K562 (cell line): ENCODE data around the gene SMCO4. TPM values are rescaled to one million over a fixed set of nuclear protein-coding genes. Genes with fewer than 3 reads are reported as not detected.

Experiments
- ATAC-seq: fragments of 200-7000 bp; cut with Tn5 transposase; 3 replicates; pipeline ENCODE4 v1.9.1; 2020; ENCODE audit warnings: moderate library complexity
- BruUV-seq: library from RNA; stranded (reverse); fragments of 400-500 nt; replicated peaks from 2 replicates; lab custom pipeline; 2021; lab: Mats Ljungman, UMichigan
- CTCF ChIA-PET: fragments of 300-600 bp; formaldehyde crosslinking; extraction: SDS; loops from one replicate; lab custom pipeline; 2021; ENCODE audit warnings: low intra/inter-chr PET ratio; lab: Yijun Ruan, JAX
- POLR2A ChIA-PET: fragments of 300-600, 350-650 bp; sonication (Branson Sonifier 250); formaldehyde crosslinking; extraction: SDS; loops from one replicate; lab custom pipeline; 2021; ENCODE audit warnings: antibody characterized with exemption, inconsistent platforms; lab: Yijun Ruan, JAX
- DNase-seq, 4 experiments: peaks; one replicate each; pipeline versions ENCODE4 v3.0.0 to v3.0.0-alpha.2; 2011 to 2018; ENCODE audit warnings: low spot score in 3 of 4, mixed read lengths in 3 of 4; ENCODE audit errors: extremely low read depth in 1 of 4
- FAIRE-seq: peaks from 2 replicates; lab custom pipeline; 2011; peaks lifted over from hg19 to GRCh38; lab: Jason Lieb, UNC
- H2AFZ ChIP-seq: 2 replicates; pipeline ENCODE4 v1.6.0; 2011; ENCODE audit warnings: low read depth, low read length, control low read depth, inconsistent platforms
- H3K27ac ChIP-seq: fragments of 200-600 bp; 3 replicates; pipeline ENCODE4 v1.8.0; 2011; ENCODE audit warnings: low read depth, mild to moderate bottlenecking, control low read depth, inconsistent platforms, low read length, moderate library complexity, mixed read lengths; ENCODE audit errors: extremely low read depth
- H3K27me3 ChIP-seq, 2 experiments: fragments of 300-600 bp in 1 of 2; 2 replicates in 1 of 2; 3 replicates in 1 of 2; pipeline versions ENCODE4 v1.6.0 to v1.8.0; 2011; ENCODE audit warnings: inconsistent platforms in 2 of 2, low read length in 2 of 2, mild to moderate bottlenecking in 1 of 2, mixed read lengths in 1 of 2, moderate library complexity in 1 of 2; ENCODE audit not compliant: control insufficient read depth in 2 of 2, insufficient read depth in 2 of 2
- H3K36me3 ChIP-seq: fragments of 300-600 bp; 3 replicates; pipeline ENCODE4 v1.8.0; 2011; ENCODE audit warnings: mild to moderate bottlenecking, low read length, inconsistent platforms; ENCODE audit not compliant: control insufficient read depth, insufficient read depth
- H3K4me1 ChIP-seq, 2 experiments: fragments of 200-600 bp in 1 of 2; replicated peaks in 1 of 2; 2 replicates in 1 of 2; 3 replicates in 1 of 2; pipeline versions ENCODE4 v1.5.1 to v1.8.0; 2011; ENCODE audit warnings: inconsistent platforms in 2 of 2, low read length in 2 of 2, mild to moderate bottlenecking in 1 of 2, mixed read lengths in 1 of 2, moderate library complexity in 1 of 2; ENCODE audit not compliant: control insufficient read depth in 2 of 2, insufficient read depth in 2 of 2
- H3K4me2 ChIP-seq: 2 replicates; pipeline ENCODE4 v1.6.1; 2011; ENCODE audit warnings: low read length, control low read depth, inconsistent platforms, mixed read lengths; ENCODE audit not compliant: insufficient read depth
- H3K4me3 ChIP-seq: fragments of 200-600 bp; sonication (generic), shearing (Covaris generic); 2 replicates; pipeline ENCODE4 v1.5.1; 2016; ENCODE audit warnings: control low read depth, inconsistent platforms
- H3K79me2 ChIP-seq: fragments of 200-600 bp; 3 replicates; pipeline ENCODE4 v1.8.0; 2011; ENCODE audit warnings: low read length, inconsistent platforms; ENCODE audit not compliant: control insufficient read depth, insufficient read depth
- H3K9ac ChIP-seq, 2 experiments: 2 replicates each; pipeline versions ENCODE4 v1.6.0 to v1.6.1; 2011; ENCODE audit warnings: low read depth in 2 of 2, low read length in 2 of 2, control low read depth in 1 of 2, inconsistent platforms in 1 of 2, mild to moderate bottlenecking in 1 of 2, mixed read lengths in 1 of 2; ENCODE audit not compliant: insufficient read depth in 1 of 2
- H3K9me1 ChIP-seq: one replicate; pipeline ENCODE4 v1.6.0; 2011; ENCODE audit warnings: inconsistent platforms, mild to moderate bottlenecking, low read length, moderate library complexity; ENCODE audit not compliant: control insufficient read depth, insufficient read depth
- H3K9me3 ChIP-seq: replicated peaks from 2 replicates; pipeline ENCODE4 v1.5.1; 2011; ENCODE audit warnings: low read depth, low read length, inconsistent platforms; ENCODE audit not compliant: control insufficient read depth, insufficient read depth
- H4K20me1 ChIP-seq: replicated peaks from 2 replicates; pipeline ENCODE4 v1.6.1; 2011; ENCODE audit warnings: low read length, inconsistent platforms, mixed read lengths; ENCODE audit not compliant: control insufficient read depth, insufficient read depth
- CBX5 ChIP-seq: IDR thresholded peaks from 2 replicates; pipeline ENCODE4 v1.6.1; 2014; ENCODE audit warnings: low read depth, borderline replicate concordance
- CEBPB ChIP-seq: fragments of 450-650 bp; IDR thresholded peaks from 2 replicates; pipeline ENCODE4 v1.6.1; 2016; ENCODE audit warnings: missing genetic modification characterization, missing compliant biosample characterization
- KAT8 ChIP-seq: fragments of 450-650 bp; IDR thresholded peaks from 2 replicates; pipeline ENCODE4 v1.6.1; 2016; ENCODE audit warnings: low read depth, mild to moderate bottlenecking
- WGBS: fragments of 100-300 bp; shearing (Covaris generic); methylation state at CpG from one replicate; pipeline ENCODE4 v1.1.6; 2016; ENCODE audit warnings: low coverage, mixed read lengths; ENCODE audit not compliant: insufficient coverage; ENCODE audit errors: missing lambda C conversion rate; 5-methylcytosine and 5-hydroxymethylcytosine counted together
- in situ Hi-C: fragments of 300-500 bp; cut with MboI; formaldehyde crosslinking; loops from 4 replicates; pipeline ENCODE4 v1.15.0; 2018; ENCODE audit warnings: inconsistent platforms, mixed read lengths
- intact Hi-C: fragments of 100-400 bp; cut with micrococcal nuclease; formaldehyde crosslinking; loops from 2 replicates; pipeline ENCODE4 v1.14.2; 2022
- polyA plus RNA-seq, 8 experiments: library from polyadenylated mRNA; depleted of rRNA in 4 of 8; stranded (reverse) in 5 of 8; unstranded in 3 of 8; fragments of >200 nt; fragmentation: Nextera tagmentation in 2 of 8; fragmentation: Illumina TruSeq in 1 of 8; extraction: Ambion mirVana in 2 of 8; extraction: Trizol in 1 of 8; gene quantifications; 2 replicates each; pipeline versions ENCODE4 v1.2.1 to v1.2.3, GENCODE V29; 2011 to 2014; ENCODE audit warnings: inconsistent platforms in 1 of 8, missing spikeins in 1 of 8
- total RNA-seq, 7 experiments: library from RNA; depleted of rRNA in 6 of 7; stranded (reverse); fragments of >200 nt in 6 of 7; fragmentation: Illumina TruSeq in 2 of 7; extraction: Trizol in 2 of 7; gene quantifications; 2 replicates each; pipeline versions ENCODE4 v1.2.1 to v1.2.3, GENCODE V29; 2011 to 2021; ENCODE audit warnings: low replicate concordance in 1 of 7
- TF ChIP-seq, protein P1 (sequence below), 2 experiments: fragments of 250-450 bp in 1 of 2; fragments of 450-650 bp in 1 of 2; sonication (Bioruptor Pico) in 1 of 2; IDR thresholded peaks; 2 replicates each; pipeline versions ENCODE4 v1.6.1 to v1.8.0; 2016 to 2021; ENCODE audit warnings: mild to moderate bottlenecking in 2 of 2, moderate library complexity in 2 of 2, missing compliant biosample characterization in 1 of 2, missing genetic modification characterization in 1 of 2

The SMCO4 gene
- total and polyA plus RNA-seq, 9 of the 15 experiments (the other 6 are each of a cell fraction or from before 2014, with no cell fraction given) = 1.8 to 27.8 (median 15.3) TPM

DNA sequence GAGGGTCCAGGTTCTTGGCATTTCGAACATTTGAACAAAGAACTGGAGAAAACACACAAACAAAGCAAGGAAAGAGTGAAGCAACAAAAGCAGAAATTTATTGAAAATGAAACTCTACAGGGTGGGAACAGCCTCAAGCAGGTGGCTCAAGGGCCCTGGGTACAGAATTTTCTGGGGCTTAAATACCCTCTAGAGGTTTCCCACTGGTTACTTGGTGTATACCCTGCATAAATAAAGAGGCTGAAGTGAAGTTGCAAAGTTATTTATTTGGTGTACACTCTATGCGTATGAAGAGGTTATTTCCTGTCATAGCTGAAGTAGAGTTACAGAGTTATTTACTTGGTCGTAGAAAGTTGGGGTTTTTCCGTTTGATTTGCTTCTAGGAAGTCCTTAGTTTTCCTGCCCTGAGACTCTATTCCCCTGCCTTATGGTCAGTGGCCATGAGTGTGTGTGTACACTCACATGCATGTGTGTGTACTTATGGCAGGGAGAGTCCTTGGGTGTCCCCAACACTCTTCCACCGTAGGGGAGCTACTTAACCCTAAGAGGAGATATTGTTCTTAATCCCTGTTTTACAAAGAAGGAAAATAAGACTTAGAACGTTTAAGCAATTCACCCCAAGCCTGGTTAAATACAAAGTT lies 5.6 kb upstream of the SMCO4 start:
- BruUV-seq = no TSS peak
- no peaks in the 10 kb centered on the region; a peak in 1 of 5 replicates for H3K4me1 ChIP-seq
- TF ChIP-seq CBX5 = no peak
- TF ChIP-seq, all 486 proteins: peak for 0
- ATAC-seq (no peak), DNase-seq (no peak), FAIRE-seq (no peak)
- Histone ChIP-seq H4K20me1 (no peaks in the 10 kb centered on the region), H3K79me2 (no peaks in the 10 kb centered on the region), H3K4me2 (no peak overlapping the region), H3K9ac (no peak overlapping the region), H3K4me3 (no peak overlapping the region), H3K27me3 (peaks cover 9 to 13% of the 10 kb centered on the region in 2 experiments; a peak in 4 of 5 replicates), H3K36me3 (no peaks in the 10 kb centered on the region), H3K9me1 (no peaks in the 10 kb centered on the region), H3K9me3 (no peaks in the 10 kb centered on the region), H2AFZ (no peak overlapping the region), H3K27ac (no peak overlapping the region)
- 7% methylated on average over 6 of the region's 6 CpGs for WGBS
- intact Hi-C loops = loop anchor here (10.0 kb wide), 1 partner anchor 214 kb away; the partner anchor contains the start of gene DEUP1
- POLR2A ChIA-PET = no interaction called here
- in situ Hi-C loops = no loop called here
- CTCF ChIA-PET = no interaction called here

DNA sequence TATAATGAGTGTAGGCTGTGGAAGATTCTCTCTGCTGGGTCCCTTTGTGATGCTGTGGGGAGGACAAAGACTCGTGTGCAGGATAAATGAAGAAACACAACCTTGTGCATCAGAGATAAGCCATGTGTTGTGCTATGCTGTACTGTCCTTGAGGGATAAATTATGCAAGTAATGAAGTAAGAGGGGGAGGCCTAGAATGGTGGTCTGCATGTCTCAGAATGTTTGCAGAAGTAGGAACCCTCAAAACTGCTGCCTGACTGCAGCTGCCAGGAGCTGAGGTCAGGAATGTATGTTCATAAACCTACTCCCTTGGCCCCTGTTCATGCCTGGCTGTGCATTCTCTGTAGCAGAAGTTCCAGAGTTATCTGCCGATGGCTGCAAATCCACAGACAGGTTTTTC lies 4.6 kb upstream of the SMCO4 start:
- Histone ChIP-seq H3K4me1 (peaks cover 0 to 5% of the 10 kb centered on the region in 2 experiments; a peak in 3 of 5 replicates), H2AFZ (no peak overlapping the region), H3K27me3 (peaks cover 9 to 10% of the 10 kb centered on the region in 2 experiments; a peak in 4 of 5 replicates), H3K9me1 (no peaks in the 10 kb centered on the region), H3K4me2 (no peak overlapping the region), H3K9ac (no peak overlapping the region), H4K20me1 (no peaks in the 10 kb centered on the region), H3K9me3 (no peaks in the 10 kb centered on the region), H3K36me3 (no peaks in the 10 kb centered on the region), H3K79me2 (no peaks in the 10 kb centered on the region), H3K4me3 (no peak overlapping the region), H3K27ac (no peak overlapping the region)
- DNase-seq = no peak
- BruUV-seq = no TSS peak
- 12% methylated on average over 2 of the region's 2 CpGs for WGBS
- ATAC-seq = no peak
- intact Hi-C loops (loop anchor here (10.0 kb wide), 1 partner anchor 213 kb away; the partner anchor contains the start of gene DEUP1), in situ Hi-C loops (no loop called here)
- ChIA-PET POLR2A (interaction anchor here (1.4 kb wide), 1 partner anchor 10 kb away, joined by 3 read pairs; no protein-coding TSS in a partner anchor), CTCF (no interaction called here)
- FAIRE-seq = no peak
- TF ChIP-seq, protein P1, sequence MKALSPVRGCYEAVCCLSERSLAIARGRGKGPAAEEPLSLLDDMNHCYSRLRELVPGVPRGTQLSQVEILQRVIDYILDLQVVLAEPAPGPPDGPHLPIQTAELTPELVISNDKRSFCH (CRISPR knock-in tag; IDR thresholded peaks at IDR 0.05) = no peak
- TF ChIP-seq, protein P1 (tag; IDR thresholded peaks at IDR 0.05) = no peak
- no peak for TF ChIP-seq CEBPB (tag)
- no peak for TF ChIP-seq KAT8
